ENCODE results near the gene SMIM17. TPM values are rescaled to one million over a fixed set of nuclear protein-coding genes. Genes with fewer than 3 reads are reported as not detected.

The SMIM17 gene
- total RNA-seq, 4 donors from 2014 or later: 0.37 to 0.48 TPM; not detected in 2

- DNase-seq (ENCODE audit: low spot score) (no peak), ATAC-seq (ENCODE audit: low FRiP score) (no peak)
- no peak for TF ChIP-seq CTCF (IDR thresholded peaks at IDR 0.05)
These were observed 23.8 kb upstream of the SMIM17 start for GRCh38 chr19:56619121-56619520.

DNA sequence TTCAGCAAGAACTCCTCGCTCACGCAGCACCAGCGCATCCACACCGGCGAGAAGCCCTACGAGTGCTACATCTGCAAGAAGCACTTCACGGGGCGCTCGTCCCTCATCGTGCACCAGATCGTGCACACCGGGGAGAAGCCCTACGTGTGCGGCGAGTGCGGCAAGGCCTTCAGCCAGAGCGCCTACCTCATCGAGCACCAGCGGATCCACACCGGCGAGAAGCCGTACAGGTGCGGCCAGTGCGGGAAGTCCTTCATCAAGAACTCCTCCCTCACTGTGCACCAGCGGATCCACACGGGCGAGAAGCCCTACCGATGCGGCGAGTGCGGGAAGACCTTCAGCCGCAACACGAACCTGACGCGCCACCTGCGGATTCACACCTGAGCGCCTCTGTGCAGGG, 20.6 kb upstream of the SMIM17 start:
- no peak for TF ChIP-seq CTCF (IDR thresholded peaks at IDR 0.05)
- no peak for ATAC-seq (ENCODE audit: low FRiP score)
- no peak for DNase-seq (ENCODE audit: low spot score)

DNA sequence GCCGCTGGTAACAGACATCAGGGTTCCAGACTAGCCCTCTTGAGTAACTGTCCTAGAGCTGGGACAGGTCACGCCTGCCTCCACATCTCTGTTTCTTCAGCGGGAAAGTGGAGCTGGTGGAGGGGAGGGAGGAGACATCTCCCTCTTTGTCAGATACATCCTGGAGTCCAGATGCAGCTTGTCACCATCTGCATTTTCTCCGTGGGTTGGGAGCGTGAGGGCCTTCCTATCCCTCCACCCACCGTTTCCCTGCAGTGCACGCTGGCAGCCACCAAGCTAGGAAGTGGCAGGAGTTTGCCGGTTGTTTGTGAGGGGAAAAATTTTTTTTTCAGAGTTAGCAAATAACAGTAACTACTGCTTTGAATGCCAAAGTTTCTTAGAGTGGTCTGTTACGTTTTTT, 20.0 kb upstream of the SMIM17 start:
- DNase-seq (ENCODE audit: low spot score) (no peak), ATAC-seq (ENCODE audit: low FRiP score) (no peak)
- no peak for TF ChIP-seq CTCF (IDR thresholded peaks at IDR 0.05)

DNA sequence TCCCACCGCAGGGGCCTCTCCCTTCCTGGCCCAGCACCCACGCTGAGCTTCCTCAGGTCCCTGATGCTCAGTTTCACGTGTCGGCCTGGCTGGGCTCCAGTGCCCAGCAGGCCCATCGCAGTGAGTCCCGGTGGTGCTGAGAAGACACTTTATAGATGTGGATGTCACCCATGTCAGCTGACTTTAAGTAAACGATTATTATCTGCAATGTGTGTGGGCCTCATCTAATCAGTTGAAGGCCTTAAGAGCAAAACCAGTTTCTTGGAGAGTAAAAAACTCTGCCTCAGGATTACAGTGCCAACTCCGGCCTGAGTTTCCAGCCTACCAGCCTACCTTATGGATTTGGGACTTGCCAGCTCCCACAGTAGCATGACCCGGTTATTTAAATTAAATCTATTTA, 17.3 kb upstream of the SMIM17 start:
- TF ChIP-seq CTCF (IDR thresholded peaks at IDR 0.05): no peak
- ATAC-seq (ENCODE audit: low FRiP score) (no peak), DNase-seq (ENCODE audit: low spot score) (no peak)

DNA sequence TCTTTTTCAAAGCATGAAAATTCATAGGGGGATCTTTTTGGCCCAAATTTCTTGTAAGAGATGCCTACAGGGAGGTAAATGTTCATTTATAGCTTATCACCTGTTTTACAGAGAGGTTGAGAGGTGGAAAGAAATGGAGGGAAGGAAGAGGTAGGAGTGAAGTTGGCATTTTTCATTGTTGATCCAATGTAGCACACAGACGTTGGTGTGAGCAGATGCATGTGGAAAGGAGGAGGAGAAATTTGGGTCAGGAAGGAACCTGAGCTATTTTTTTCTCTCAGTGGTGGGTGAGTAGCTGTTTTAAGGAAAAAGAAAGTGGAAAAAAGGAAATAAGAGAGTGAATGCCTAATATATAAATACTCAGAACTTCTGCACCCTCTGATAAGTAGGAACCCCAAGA, 9.9 kb upstream of the SMIM17 start:
- ATAC-seq (ENCODE audit: low FRiP score): no peak
- DNase-seq (ENCODE audit: low spot score): no peak
- no peak for TF ChIP-seq CTCF (IDR thresholded peaks at IDR 0.05)

- DNase-seq (ENCODE audit: low spot score) (peak; percentile 54), ATAC-seq (ENCODE audit: low FRiP score) (peak; percentile 37)
- TF ChIP-seq CTCF (IDR thresholded peaks at IDR 0.05): no peak
These were observed 4.9 kb upstream of the SMIM17 start for GRCh38 chr19:56637976-56638555.

DNA sequence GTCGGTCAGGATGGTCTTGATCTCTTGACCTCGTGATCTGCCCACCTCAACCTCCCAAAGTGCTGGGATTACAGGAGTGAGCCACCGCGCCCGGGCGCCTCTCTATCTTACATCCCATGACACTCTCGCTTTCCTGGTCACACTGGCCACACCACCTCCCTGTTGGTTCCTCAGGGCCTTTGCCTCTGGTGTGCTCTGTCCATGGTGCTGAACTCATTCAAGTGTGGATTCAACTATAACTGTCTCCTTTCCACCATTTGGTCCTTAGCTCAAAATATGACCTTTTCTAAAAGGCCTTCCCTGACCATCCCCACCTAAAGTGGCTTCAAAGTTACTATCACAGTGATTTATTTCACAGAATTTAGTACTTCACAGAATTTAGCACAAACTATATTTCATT, 3.7 kb upstream of the SMIM17 start:
- ATAC-seq (ENCODE audit: low FRiP score): no peak
- no peak for TF ChIP-seq CTCF (IDR thresholded peaks at IDR 0.05)
- DNase-seq (ENCODE audit: low spot score): no peak
